Measurements from ENCODE around the gene REV1. TPM values are rescaled to one million over a fixed set of nuclear protein-coding genes. Genes with fewer than 3 reads are reported as not detected.

REV1 gene
- total RNA-seq, 3 donors from 2014 or later = 40.2 to 53.4 (median 50.7) TPM

- Histone ChIP-seq H3K4me1 (ENCODE audit: low read depth) (no peaks in the 10 kb centered on the region), H3K36me3 (ENCODE audit: low read depth) (no peaks in the 10 kb centered on the region)
- intact Hi-C loops (cut with DNase I, micrococcal nuclease) = no loop called here
Measured at GRCh38 chr2:99431587-99432275, 58.1 kb downstream of the REV1 start.

GRCh38 chr2:99430614-99431291 lies 59.1 kb downstream of the REV1 start:
- no peak for DNase-seq
- ATAC-seq = no peak
- Histone ChIP-seq H3K4me3 (no peak overlapping the region), H3K9me3 (no peaks in the 10 kb centered on the region), H3K36me3 (ENCODE audit: low read depth) (no peaks in the 10 kb centered on the region), H3K4me1 (ENCODE audit: low read depth) (no peaks in the 10 kb centered on the region)
- TF ChIP-seq, protein P1, sequence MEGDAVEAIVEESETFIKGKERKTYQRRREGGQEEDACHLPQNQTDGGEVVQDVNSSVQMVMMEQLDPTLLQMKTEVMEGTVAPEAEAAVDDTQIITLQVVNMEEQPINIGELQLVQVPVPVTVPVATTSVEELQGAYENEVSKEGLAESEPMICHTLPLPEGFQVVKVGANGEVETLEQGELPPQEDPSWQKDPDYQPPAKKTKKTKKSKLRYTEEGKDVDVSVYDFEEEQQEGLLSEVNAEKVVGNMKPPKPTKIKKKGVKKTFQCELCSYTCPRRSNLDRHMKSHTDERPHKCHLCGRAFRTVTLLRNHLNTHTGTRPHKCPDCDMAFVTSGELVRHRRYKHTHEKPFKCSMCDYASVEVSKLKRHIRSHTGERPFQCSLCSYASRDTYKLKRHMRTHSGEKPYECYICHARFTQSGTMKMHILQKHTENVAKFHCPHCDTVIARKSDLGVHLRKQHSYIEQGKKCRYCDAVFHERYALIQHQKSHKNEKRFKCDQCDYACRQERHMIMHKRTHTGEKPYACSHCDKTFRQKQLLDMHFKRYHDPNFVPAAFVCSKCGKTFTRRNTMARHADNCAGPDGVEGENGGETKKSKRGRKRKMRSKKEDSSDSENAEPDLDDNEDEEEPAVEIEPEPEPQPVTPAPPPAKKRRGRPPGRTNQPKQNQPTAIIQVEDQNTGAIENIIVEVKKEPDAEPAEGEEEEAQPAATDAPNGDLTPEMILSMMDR (IDR thresholded peaks at IDR 0.05) = no peak
- intact Hi-C loops (cut with DNase I, micrococcal nuclease) = no loop called here

More at GRCh38 chr2:99431587-99432275, 58.1 kb downstream of the REV1 start:
- ATAC-seq (no peak), DNase-seq (no peak)
- Histone ChIP-seq H3K9me3 (no peaks in the 10 kb centered on the region), H3K4me3 (no peak overlapping the region)
- TF ChIP-seq, protein P1 (IDR thresholded peaks at IDR 0.05) = no peak

DNA sequence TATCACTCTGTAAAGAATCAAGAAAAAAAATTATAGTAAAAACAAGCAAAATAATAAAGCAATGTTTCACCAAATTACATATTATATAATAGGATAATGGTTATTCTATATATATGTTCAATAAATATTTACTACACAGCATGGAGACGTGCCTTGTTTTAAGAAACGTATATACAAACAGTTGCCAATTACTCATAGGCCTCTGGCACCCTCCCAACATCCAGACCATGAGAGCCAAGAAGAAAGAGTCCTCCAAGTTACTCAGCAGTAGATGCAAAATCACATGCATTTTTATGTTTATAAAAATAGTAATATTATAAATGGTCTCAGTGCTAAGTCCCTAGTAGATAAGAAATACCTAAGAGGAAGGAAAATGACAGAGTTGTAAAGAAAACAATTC lies 64.8 kb downstream of the REV1 start:
- no peak for DNase-seq
- no peak for ATAC-seq
- H3K4me1 ChIP-seq (ENCODE audit: low read depth) = no peaks in the 10 kb centered on the region
- no peaks in the 10 kb centered on the region for H3K36me3 ChIP-seq (ENCODE audit: low read depth)
- TF ChIP-seq, protein P1 (IDR thresholded peaks at IDR 0.05) = no peak
- H3K4me3 ChIP-seq = no peak overlapping the region
- intact Hi-C loops (cut with DNase I, micrococcal nuclease) = no loop called here
- no peaks in the 10 kb centered on the region for H3K9me3 ChIP-seq

GRCh38 chr2:99424371-99424770 lies 65.4 kb downstream of the REV1 start:
- no peaks in the 10 kb centered on the region for H3K9me3 ChIP-seq
- intact Hi-C loops (cut with DNase I, micrococcal nuclease) = no loop called here
- TF ChIP-seq, protein P1 (IDR thresholded peaks at IDR 0.05) = no peak
- ATAC-seq (no peak), DNase-seq (no peak)
- no peaks in the 10 kb centered on the region for H3K36me3 ChIP-seq (ENCODE audit: low read depth)
- no peaks in the 10 kb centered on the region for H3K4me1 ChIP-seq (ENCODE audit: low read depth)
- no peak overlapping the region for H3K4me3 ChIP-seq

DNA sequence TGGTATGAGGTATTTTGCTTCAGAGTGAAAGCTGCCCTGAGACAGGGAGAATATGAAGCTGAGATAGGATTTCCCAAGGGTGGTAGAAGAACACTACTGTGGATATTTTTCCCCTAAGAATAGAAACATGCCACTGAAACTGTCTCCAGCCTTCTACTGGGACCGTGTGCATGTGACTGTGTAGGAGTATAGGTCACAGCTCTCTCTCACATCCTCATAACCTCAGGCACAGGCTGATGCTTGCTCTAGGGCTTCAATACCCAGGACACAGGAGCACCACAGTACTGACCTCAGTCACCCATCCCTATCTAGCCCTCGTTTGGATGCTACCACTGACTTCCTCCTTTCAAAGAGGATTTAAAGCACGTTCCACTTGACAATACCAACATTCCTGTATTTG lies 67.2 kb downstream of the REV1 start:
- intact Hi-C loops (cut with DNase I, micrococcal nuclease) = no loop called here

More for the DNA sequence above, 67.2 kb downstream of the REV1 start:
- Histone ChIP-seq H3K9me3 (no peaks in the 10 kb centered on the region), H3K36me3 (ENCODE audit: low read depth) (no peaks in the 10 kb centered on the region), H3K4me1 (ENCODE audit: low read depth) (no peaks in the 10 kb centered on the region), H3K4me3 (no peak overlapping the region)
- no peak for ATAC-seq
- DNase-seq = no peak
- TF ChIP-seq, protein P1 (IDR thresholded peaks at IDR 0.05) = no peak

All from mucosa of descending colon (tissue), 3 donors.